Skeletal muscle cell (primary cell): Measurements from ENCODE around the gene MZT1.

Experiments used
- DNase-seq: peaks from one replicate; pipeline ENCODE4 v3.0.0-alpha.2; 2010; ENCODE audit warnings: low read depth
- H3K4me3 ChIP-seq: 2 replicates; pipeline ENCODE4 v1.5.1; 2011; ENCODE audit warnings: low read depth, mild to moderate bottlenecking, control low read depth, low read length, moderate library complexity

Gene MZT1

DNA sequence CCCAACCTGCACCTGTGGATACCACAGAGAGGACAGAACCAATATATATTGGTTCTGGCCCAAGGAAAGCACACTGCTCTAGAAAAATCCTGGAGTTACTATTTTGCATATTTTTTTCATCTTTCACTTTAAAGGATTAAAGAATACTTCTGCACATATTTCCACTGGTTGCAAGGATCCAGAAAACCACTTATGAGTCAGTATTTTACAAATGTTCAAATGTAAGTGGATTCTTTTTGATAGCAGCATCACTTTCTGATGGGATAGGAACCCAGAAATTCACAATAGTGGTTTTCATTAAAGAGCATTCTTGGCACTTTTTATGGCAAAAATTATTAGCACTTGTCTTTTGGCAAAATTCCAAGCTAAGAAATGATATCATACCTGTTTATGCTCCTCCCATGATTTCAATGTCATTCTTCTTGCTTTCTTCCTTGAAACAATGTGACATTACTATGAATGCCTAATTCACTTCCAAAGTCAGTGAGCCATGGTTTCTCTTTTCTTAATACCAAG is 38.2 kb downstream of the MZT1 start:
- DNase-seq: no peak
- H3K4me3 ChIP-seq: no peak overlapping the region

DNA sequence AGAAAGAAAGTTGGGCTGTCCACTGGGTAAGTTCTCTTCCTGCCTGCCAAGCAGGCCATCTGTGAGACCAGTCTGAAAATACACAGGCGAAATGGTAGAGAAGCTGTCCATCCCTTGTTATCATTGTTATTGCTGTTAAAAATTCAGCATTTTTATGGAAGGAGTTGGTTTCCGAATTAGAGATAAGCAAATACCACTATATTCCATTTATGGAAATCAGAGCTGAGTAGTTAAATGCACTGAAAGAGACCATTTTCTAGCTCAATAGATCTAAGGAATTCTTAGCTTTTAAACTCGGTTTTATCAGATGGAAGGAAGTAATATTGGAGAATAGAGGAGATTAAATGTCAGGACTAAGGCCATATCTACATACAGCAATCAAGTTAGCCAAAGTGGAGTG is 40.7 kb downstream of the MZT1 start:
- H3K4me3 ChIP-seq: no peak overlapping the region
- DNase-seq: no peak

DNA sequence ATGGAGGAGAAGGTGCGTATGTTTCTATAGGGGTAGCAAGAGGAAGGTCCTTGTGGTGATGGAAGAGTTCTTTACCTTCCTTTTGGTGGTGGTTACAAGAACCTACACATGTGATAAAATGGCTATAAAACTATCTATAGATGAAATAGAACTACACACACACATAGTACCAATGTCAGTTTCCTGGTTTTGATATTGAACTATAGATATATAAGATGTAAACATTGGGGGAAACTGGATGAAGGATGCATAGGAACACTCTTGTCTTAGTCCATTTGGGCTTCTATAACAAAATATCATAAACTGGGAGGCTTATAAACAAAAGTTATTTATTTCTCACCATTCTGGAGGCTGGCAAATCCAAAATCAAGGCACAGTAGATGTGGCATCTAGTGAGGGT is 47.1 kb downstream of the MZT1 start:
- DNase-seq: no peak
- no peak overlapping the region for H3K4me3 ChIP-seq

DNA sequence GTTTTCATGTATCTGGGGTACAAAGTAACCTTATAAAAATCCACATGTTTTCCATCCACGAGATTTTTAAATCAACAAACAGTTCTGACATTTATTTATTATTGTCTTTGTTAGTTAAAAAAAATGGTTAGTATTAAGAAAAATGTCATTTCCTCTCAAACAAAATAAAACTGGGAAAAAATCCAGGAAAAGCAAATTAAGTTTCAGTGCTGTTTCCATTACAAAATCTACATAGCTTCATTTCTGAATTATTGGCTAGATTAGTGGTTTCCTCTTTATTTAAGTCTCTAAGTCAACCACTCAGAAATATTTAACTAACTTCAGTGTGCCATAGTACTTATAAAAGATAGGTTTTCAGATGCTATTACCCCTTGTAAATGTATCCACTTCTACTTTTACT is 49.1 kb downstream of the MZT1 start:
- DNase-seq: no peak
- no peak overlapping the region for H3K4me3 ChIP-seq

DNA sequence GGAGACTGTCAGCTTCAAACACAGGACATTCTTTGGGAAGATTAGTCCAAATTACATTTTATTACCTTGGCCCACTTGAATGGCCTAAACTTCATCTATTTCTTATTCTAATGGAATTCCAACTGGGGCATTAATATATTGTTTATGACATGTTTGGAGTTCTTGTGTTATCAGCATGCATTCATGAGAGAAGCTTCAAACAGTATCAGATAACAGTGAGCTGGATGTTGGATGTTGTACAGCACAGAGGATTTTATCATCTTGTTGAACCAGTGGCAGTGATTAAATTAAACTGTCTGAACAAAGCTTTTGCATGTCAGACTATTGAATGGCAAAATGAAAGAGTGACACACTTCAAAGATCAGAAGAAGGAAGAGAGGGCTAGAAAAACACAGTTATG is 50.0 kb downstream of the MZT1 start:
- no peak for DNase-seq

DNA sequence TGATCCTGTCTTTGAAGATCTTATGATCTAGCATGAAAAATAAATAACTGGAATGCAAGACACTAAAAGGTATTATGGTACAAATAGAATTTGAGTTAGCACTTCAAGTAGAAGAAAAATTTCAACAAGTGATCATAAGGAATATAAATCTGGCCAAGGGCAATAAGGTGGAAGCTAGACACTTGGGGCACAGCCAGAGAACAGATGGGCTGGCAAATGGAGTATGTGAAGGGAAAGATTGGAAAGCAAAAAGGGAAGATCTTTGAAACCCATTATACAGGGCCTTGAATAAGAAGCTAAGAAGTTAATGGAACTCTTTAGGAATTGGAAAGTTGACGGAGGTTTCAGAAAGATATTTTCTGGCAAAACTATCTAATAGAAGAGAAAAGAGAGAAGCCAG is 61.0 kb downstream of the MZT1 start:
- DNase-seq: no peak
- no peak overlapping the region for H3K4me3 ChIP-seq

More for the DNA sequence above, 50.0 kb downstream of the MZT1 start:
- H3K4me3 ChIP-seq: no peak overlapping the region

DNA sequence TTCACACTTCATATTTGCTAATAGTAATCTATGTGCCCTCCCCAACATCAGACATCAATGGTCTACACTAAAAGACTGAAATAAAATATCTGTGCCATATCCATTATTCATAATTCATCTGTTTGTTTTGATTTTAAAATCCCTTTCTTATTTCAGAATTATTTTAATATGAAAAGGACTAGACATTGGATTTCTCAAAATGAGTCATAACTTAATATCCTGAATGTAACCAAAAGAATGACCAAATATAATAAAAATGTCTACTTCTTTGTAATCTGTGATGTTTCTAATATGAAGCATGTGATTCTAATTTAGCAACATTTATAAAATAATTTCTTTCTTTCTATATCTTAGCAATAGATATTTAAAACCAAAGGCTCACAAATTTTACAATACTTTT is 64.9 kb downstream of the MZT1 start:
- DNase-seq: no peak
- no peak overlapping the region for H3K4me3 ChIP-seq
